SKM-1 (cell line): ENCODE data around the gene CBFA2T2.
"Not testable (repeated sequence)": the region's sequence is repeated elsewhere in the genome, so short reads cannot be mapped to it uniquely, and the experiment has no call there.

Experiments
- DNase-seq: peaks from one replicate; lab custom pipeline; 2025; ENCODE audit not compliant: unreplicated experiment; lab: John Stamatoyannopoulos, UW

The CBFA2T2 gene

GRCh38 chr20:33503564-33503963 is 13.7 kb downstream of the CBFA2T2 start:
- DNase-seq: no peak

DNA sequence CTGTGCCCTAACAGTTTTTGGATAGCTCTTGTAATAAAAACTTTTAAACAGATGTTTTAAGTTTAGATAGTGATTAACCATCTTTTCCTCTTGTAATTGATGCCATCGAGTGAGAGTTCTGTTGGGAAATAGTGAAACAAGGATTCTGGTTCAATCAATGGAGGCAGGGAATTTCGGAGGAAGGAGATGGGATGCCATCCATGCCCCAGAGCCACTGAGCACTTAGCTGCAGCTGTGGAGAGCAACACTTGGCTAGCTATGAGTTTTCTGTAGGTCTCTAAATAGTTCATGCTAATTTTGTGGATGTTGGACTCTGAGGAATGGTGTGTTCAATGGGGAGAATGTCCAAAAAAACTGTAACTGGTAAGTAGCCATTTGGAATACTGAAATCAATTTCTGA is 16.7 kb downstream of the CBFA2T2 start:
- DNase-seq: no peak

GRCh38 chr20:33507461-33507860 is 17.6 kb downstream of the CBFA2T2 start:
- DNase-seq: no peak

DNA sequence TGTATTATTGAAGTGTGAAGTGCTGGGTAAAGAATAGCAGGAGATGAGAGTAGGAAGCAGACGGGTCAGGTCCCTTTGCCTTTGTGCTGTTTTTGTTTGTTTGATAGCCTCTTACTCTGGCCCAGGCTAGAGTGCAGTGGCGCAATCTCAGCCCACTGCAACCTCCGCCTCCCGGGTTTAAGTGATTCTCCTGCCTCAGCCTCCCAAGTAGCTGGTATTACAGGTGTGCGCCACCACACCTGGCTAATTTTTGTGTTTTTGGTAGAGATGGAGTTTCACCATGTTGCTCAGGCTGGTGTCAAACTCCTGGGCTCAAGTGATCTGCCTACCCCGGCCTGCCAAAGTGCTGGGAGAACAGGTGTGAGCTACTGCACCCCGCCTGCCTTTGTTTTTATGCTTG is 18.1 kb downstream of the CBFA2T2 start:
- not testable (repeated sequence) for DNase-seq

- DNase-seq: not testable (repeated sequence)
These were observed 19.2 kb downstream of the CBFA2T2 start for GRCh38 chr20:33509057-33509456.

- DNase-seq: not testable (repeated sequence)
These were observed 22.0 kb downstream of the CBFA2T2 start for GRCh38 chr20:33511876-33512275.

DNA sequence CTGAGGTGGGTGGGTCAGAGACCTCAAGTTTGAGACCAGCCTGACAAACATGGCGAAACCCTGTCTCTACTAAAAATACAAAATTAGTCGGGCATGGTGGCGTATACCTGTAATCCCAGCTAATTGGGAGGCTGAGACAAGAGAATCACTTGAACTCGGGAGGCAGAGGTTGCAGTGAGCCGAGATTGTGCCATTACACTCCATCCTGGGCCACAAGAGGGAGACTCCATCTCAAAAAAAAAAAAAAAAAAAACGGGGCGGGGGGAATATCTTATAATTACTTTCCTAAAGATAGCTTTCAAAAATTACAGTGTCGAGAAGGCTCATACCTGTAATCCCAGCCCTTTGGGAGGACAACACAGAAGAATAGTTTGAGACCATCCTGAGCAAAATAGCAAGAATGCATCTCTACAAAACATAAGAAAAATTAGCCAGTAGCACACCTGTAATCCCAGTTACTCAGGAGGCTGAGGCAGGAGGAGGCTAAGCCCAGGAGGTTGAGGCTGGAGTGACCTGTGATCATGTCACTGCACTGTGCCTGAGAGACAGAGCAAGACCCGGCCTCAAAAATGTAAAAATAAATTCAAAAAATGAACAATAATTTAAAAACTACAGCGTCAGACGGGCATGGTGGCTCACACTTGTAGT is 25.8 kb downstream of the CBFA2T2 start:
- DNase-seq: no peak

DNA sequence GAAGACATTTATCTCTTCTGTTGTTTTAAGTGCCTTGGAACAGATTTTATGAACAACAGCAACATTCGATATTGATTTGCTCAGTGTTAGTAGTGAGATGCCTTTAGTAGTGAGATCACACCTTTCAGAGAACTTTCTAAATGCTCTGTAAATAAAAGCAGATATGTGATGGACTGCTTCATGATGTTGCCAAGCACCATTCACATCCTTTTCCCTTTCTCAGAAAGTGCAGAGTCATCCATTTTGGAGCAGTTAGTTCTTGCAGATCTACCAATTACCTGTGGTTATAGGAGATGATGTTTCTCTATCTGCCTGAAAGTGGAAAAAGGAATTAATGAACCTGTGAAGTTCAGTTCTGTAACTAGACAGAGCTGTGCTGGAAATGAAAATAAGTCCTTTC is 27.0 kb downstream of the CBFA2T2 start:
- no peak for DNase-seq

DNA sequence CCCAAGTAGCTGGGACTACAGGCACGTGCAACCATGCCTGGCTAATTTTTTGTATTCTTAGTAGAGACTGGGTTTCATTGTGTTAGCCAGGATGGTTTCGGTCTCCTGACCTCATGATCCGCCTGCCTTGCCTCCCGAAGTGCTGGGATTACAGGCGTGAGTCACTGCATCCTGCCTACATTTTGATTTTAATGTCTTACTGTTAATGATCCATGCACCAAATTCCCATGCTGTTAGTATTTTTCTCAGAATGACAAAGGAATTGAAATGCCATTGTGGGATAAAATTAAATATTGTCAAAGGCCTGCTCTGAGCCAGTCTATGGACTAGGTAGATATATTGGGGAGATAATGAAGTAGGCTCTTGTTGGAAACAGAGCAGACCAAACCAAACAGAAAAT is 28.2 kb downstream of the CBFA2T2 start:
- no peak for DNase-seq

GRCh38 chr20:33521461-33521860 is 31.6 kb downstream of the CBFA2T2 start:
- no peak for DNase-seq

- DNase-seq: no peak
These were observed 32.4 kb downstream of the CBFA2T2 start for GRCh38 chr20:33522256-33522820.

GRCh38 chr20:33524261-33524660 is 34.4 kb downstream of the CBFA2T2 start:
- DNase-seq: no peak

DNA sequence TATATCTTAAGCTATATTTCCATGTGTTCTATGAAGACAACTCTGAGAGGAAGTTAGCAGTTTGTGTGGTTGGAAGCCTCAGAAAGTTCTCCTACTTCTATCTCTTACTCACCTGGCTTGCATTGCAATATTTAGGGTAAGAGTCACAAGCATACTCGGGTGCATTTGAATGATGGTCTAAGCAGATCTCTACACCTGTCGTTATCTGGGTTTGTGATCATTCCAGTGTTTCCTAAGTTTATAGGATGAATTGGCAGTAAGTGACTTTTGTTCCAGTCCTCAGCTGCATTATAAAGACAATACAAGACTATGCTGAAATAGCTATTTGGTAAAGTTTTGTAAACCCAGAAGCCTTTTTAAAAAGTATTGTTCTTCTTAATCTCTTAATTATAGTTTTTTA is 36.9 kb downstream of the CBFA2T2 start:
- no peak for DNase-seq

DNA sequence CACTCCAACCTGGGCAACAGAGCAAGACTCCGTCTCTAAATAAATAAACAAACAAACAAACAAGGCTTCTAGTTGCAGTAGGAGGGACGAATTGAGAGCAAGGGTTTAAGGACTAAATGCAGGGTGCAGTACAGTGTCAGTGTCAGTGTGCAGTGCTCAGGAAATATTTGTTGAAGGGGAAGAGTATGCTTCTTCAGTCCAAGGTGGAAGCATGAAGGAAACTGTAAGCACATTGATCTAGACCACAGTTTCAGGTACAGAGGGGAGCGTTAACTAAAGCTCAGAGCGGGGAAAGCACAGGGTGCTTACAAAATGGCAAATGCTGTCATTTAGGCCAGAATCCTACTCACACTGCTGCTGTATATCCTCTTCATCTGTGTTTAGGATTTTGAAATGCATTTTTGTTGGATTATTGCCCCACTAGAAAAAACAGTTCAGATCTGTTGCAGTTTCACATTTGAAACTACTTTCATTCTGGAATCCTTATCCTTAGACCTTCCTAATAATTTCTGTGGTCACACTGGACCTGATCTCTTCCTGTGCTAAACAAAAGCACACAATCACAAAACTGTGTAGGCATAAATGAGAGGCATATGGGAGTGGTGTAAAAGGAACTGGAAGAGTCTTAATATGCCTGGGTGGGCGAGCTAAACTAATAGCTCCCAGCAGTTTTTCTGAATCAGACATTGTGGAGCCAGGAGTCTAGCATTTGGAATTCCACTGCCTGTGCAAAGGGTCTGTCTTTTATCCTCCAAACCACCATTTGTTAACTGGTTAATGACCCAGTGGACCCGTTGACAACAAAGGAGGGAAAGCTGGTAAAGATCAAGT is 41.4 kb downstream of the CBFA2T2 start:
- DNase-seq: no peak

DNA sequence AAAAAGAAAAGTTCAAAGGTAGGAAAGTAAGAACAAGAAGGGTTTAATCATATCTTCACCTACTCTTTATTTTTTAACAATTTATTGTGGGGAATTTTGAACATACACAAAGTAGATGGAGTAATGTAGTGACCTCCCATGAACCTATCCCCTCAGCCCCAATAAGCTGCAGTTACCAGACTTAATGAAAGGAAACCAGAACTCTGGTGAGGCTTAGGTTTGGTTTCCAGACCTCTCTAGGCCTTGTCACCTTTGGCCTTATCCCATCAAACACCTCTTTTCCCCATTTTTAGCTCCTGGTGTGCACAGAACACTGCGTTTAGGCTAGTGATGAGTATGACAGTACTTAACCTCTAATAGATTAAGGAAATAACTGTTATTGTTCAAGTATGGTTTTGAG is 42.0 kb downstream of the CBFA2T2 start:
- no peak for DNase-seq

DNA sequence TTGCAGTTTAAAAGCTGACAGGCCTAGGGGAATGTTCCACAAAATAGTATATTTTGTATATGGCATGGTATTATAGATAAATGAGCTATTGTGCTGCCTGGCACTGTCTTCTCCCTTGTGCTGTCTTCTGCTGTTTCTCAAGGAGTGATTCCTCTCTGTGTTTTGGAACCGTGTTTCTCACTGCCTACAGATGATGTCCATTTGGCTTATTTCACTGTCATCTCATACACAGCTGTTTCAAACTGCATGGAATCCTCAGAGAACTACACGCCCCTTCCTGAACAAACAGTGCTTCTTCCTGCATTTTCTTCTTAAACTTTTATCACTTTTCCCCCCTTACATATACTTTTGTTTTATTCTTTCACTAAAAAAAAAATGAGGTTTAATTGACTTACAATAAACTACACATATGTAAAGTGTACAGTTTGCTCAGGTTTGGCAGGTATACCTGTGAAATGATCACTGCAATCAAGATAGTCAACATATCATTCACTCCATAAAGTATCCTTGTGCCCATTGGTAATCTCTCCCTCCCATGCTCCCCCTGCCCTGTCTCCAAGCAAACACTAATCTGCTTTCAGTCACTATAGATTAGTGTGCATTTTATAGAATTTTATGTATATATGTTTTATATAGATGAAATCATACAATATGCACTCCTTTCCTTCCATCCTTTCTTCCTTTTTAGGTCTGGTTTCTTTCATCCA is 43.0 kb downstream of the CBFA2T2 start:
- DNase-seq: no peak

GRCh38 chr20:33535717-33536116 is 45.8 kb downstream of the CBFA2T2 start:
- not testable (repeated sequence) for DNase-seq

DNA sequence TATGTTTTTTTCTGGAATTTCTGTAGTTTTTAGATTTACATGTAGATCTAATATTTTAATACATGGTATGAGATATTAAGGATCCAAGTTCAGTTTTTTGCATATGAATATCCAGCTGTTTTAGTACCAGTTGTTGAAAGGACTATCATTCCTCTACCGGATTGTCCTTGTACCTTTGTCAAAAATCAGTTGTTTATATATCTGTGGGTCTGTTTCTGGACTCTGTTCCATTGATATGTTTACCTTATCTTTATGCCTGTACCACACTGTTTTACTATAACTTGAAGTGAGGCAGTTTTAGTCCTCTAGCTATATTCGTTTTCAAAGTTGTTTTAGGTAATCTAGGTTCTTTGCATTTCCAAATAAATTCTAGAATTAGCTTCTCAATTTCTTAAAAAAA is 47.7 kb downstream of the CBFA2T2 start:
- no peak for DNase-seq

GRCh38 chr20:33539129-33539528 is 49.2 kb downstream of the CBFA2T2 start:
- DNase-seq: no peak

GRCh38 chr20:33540427-33540826 is 50.5 kb downstream of the CBFA2T2 start:
- no peak for DNase-seq

GRCh38 chr20:33541074-33541473 is 51.2 kb downstream of the CBFA2T2 start:
- no peak for DNase-seq

DNA sequence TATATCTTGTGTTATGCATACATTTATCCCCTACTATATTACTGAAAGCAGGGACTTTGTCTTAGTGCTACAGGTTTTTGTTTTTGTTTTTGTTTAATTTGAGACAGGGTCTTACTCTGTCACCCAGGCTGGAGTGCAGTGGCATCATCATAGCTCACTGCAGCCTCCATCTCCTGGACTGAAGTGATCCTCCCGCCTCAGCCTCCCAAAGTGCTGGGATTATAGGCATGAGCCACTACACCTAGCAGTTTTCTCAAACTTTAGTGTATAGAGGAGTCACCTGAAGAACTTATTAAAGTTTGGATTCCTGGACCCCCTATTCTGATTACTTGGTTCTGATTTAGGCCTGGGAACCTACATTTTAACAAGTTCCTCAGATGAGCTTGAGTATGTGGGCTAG is 51.9 kb downstream of the CBFA2T2 start:
- DNase-seq: no peak
